Measurements from ENCODE around the gene UBXN7. TPM values are rescaled to one million over a fixed set of nuclear protein-coding genes. Genes with fewer than 3 reads are reported as not detected.
"Not testable (repeated sequence)": the region's sequence is repeated elsewhere in the genome, so short reads cannot be mapped to it uniquely, and the experiment has no call there.

UBXN7 gene
- total RNA-seq, 1 experiment from 2014 or later = 46.1 TPM

DNA sequence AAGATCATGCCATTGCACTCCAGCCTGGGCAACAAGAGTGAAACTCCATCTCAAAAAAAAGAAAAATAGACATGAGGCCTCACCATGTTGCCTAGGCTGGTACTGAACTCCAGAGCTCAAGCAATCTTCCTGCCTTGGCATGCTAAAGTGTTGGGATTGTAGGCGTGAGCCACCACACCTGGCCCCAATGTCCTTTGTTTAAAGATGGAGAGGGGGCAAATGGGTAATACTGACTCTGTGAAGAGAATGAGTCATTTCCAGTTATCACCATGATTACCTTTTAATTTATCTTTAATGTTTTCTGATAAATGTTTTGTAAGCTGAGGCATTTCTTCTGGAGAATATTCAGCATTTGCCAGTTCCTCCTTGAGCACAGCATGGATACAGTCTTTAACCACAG lies 116.4 kb downstream of the UBXN7 start:
- no peak for DNase-seq
- Mint-ChIP-seq H3K27me3 (ENCODE audit: unreplicated experiment) (no peaks in the 10 kb centered on the region), H3K36me3 (ENCODE audit: insufficient read depth, unreplicated experiment) (peaks cover 24% of the 10 kb centered on the region), H3K9me3 (ENCODE audit: low read depth, unreplicated experiment) (no peaks in the 10 kb centered on the region), H3K4me1 (ENCODE audit: low read depth, unreplicated experiment) (peaks cover 9% of the 10 kb centered on the region), H3K4me3 (ENCODE audit: low read depth, unreplicated experiment) (no peak overlapping the region), H3K27ac (ENCODE audit: unreplicated experiment) (no peak overlapping the region)
- CTCF ChIA-PET = interaction anchor here (0.7 kb wide), 1 partner anchor 1110 kb away, joined by 3 read pairs; no protein-coding TSS in a partner anchor
- no TSS peak for BruUV-seq (replicated peaks)
- TF ChIP-seq, protein P1, sequence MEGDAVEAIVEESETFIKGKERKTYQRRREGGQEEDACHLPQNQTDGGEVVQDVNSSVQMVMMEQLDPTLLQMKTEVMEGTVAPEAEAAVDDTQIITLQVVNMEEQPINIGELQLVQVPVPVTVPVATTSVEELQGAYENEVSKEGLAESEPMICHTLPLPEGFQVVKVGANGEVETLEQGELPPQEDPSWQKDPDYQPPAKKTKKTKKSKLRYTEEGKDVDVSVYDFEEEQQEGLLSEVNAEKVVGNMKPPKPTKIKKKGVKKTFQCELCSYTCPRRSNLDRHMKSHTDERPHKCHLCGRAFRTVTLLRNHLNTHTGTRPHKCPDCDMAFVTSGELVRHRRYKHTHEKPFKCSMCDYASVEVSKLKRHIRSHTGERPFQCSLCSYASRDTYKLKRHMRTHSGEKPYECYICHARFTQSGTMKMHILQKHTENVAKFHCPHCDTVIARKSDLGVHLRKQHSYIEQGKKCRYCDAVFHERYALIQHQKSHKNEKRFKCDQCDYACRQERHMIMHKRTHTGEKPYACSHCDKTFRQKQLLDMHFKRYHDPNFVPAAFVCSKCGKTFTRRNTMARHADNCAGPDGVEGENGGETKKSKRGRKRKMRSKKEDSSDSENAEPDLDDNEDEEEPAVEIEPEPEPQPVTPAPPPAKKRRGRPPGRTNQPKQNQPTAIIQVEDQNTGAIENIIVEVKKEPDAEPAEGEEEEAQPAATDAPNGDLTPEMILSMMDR (IDR thresholded peaks at IDR 0.05; ENCODE audit: unreplicated experiment) = no peak
- intact Hi-C loops (cut with micrococcal nuclease; ENCODE audit: unreplicated experiment) = no loop called here

DNA sequence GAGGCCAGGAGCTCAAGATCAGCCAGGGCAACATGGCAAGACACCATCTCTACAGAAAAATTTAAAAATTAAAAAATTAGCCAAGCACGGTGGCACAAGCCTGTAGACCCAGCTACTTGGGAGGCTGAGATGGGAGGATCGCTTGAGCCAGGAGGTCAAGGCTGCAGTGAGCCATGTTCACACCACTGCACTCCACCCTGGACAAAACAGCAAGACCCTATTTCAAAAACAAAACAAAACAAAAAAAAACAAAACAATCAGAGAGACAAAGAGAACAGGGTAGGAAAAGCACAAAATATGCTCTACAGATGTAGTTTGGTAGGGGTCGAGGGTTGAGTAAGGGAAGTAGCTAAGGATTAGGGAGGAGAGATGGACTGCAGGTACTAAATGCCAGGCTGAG lies 117.6 kb downstream of the UBXN7 start:
- CTCF ChIA-PET = interaction anchor here (0.6 kb wide), 1 partner anchor 240 kb away, joined by 3 read pairs; no protein-coding TSS in a partner anchor
- no peak overlapping the region for H3K4me3 Mint-ChIP-seq (ENCODE audit: low read depth, unreplicated experiment)
- BruUV-seq (replicated peaks) = no TSS peak

DNA sequence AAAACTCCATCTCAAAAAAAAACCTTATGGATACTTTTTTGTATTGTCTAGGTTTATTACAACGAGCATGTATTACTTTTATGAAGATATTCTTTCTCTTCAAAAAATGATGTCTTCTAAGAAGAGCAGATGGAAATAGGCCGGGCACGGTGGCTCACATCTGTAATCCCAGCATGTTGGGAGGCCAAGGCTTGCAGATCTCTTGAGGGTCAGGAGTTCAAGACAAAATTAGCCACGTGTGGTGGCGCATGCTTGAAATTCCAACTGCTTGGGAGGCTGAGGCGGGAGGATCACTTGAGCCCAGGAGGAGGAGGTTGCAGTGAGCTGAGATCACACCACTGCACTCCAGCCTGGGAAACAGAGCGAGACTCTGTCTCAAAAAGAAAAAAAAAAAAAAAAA lies 118.1 kb downstream of the UBXN7 start:
- intact Hi-C loops (cut with micrococcal nuclease; ENCODE audit: unreplicated experiment); H3K27ac Mint-ChIP-seq (ENCODE audit: unreplicated experiment); BruUV-seq (replicated peaks): not testable (repeated sequence)

More for the DNA sequence above, 117.6 kb downstream of the UBXN7 start:
- TF ChIP-seq, protein P1 (IDR thresholded peaks at IDR 0.05; ENCODE audit: unreplicated experiment) = no peak
- H3K9me3 Mint-ChIP-seq (ENCODE audit: low read depth, unreplicated experiment) = no peaks in the 10 kb centered on the region
- no peak overlapping the region for H3K27ac Mint-ChIP-seq (ENCODE audit: unreplicated experiment)
- intact Hi-C loops (cut with micrococcal nuclease; ENCODE audit: unreplicated experiment) = no loop called here
- H3K36me3 Mint-ChIP-seq (ENCODE audit: insufficient read depth, unreplicated experiment) = peaks cover 24% of the 10 kb centered on the region
- H3K27me3 Mint-ChIP-seq (ENCODE audit: unreplicated experiment) = no peaks in the 10 kb centered on the region
- no peak for DNase-seq
- peaks cover 9% of the 10 kb centered on the region for H3K4me1 Mint-ChIP-seq (ENCODE audit: low read depth, unreplicated experiment)

DNA sequence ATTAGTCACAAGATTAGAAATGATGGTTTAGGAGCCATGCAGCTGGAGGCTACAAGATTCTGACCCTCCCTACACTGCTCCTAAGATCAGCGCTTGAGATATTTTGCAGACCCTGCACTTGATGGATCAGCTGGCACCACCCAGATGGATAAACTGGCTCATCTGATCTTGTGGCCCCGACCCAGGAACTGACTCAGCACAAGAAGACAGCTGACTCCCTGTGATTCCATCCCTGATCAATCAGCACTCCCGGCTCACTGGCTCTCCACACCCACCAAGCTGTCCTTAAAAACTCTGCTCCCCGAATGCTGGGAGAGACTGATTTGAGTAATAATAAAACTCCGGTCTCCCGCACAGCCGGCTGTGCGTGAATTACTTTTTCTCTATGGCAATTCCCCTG lies 129.3 kb downstream of the UBXN7 start:
- H3K4me3 Mint-ChIP-seq (ENCODE audit: low read depth, unreplicated experiment); CTCF ChIA-PET; BruUV-seq (replicated peaks); H3K36me3 Mint-ChIP-seq (ENCODE audit: insufficient read depth, unreplicated experiment); intact Hi-C loops (cut with micrococcal nuclease; ENCODE audit: unreplicated experiment); H3K4me1 Mint-ChIP-seq (ENCODE audit: low read depth, unreplicated experiment); H3K27ac Mint-ChIP-seq (ENCODE audit: unreplicated experiment); H3K9me3 Mint-ChIP-seq (ENCODE audit: low read depth, unreplicated experiment); DNase-seq; H3K27me3 Mint-ChIP-seq (ENCODE audit: unreplicated experiment): not testable (repeated sequence)

More for the DNA sequence above, 118.1 kb downstream of the UBXN7 start:
- peaks cover 24% of the 10 kb centered on the region for H3K36me3 Mint-ChIP-seq (ENCODE audit: insufficient read depth, unreplicated experiment)
- H3K27me3 Mint-ChIP-seq (ENCODE audit: unreplicated experiment); DNase-seq; H3K9me3 Mint-ChIP-seq (ENCODE audit: low read depth, unreplicated experiment); H3K4me1 Mint-ChIP-seq (ENCODE audit: low read depth, unreplicated experiment); CTCF ChIA-PET; H3K4me3 Mint-ChIP-seq (ENCODE audit: low read depth, unreplicated experiment): not testable (repeated sequence)

DNA sequence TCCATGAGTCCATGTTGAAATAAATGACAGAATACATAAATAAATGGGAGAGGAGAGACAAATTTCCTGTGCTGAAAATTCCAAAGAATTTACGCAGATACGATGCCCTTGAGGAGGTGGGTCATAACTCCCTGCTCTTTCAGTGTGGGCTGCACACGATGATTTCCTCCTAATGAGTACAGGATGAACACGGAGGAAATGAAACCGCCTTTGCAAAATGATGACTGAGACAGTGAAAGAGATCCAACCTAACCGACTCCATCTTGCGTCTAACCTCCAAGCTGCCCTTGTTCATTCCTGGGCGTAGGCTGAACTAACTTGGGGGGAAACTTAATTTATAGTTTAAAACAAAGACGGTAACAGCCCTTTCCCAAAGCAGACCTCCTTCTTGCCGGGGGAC lies 129.7 kb downstream of the UBXN7 start:
- DNase-seq; H3K9me3 Mint-ChIP-seq (ENCODE audit: low read depth, unreplicated experiment); intact Hi-C loops (cut with micrococcal nuclease; ENCODE audit: unreplicated experiment); CTCF ChIA-PET; H3K27ac Mint-ChIP-seq (ENCODE audit: unreplicated experiment); H3K4me1 Mint-ChIP-seq (ENCODE audit: low read depth, unreplicated experiment); H3K27me3 Mint-ChIP-seq (ENCODE audit: unreplicated experiment); H3K4me3 Mint-ChIP-seq (ENCODE audit: low read depth, unreplicated experiment); BruUV-seq (replicated peaks); H3K36me3 Mint-ChIP-seq (ENCODE audit: insufficient read depth, unreplicated experiment): not testable (repeated sequence)

DNA sequence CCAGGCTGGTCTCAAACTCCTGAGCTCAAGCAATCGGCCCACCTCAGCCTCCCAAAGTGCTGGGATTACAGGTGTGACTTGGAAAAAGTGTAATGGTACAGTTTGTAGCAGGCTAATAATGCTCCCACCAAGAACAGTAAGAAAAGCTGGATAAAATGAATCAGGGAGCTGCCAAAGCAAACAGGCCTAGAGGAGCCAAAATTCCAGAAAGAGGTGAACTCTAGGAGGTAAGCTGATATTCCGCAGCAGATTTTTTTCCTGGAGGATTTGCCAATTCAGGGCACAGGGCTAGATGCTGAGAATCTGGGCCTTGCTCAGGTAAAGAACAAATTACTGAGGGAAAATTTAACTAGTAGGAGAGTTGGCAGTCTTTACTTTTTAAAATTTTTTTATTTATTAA lies 133.7 kb downstream of the UBXN7 start:
- BruUV-seq (replicated peaks) = no TSS peak
- TF ChIP-seq, protein P1 (IDR thresholded peaks at IDR 0.05; ENCODE audit: unreplicated experiment) = no peak
- no peaks in the 10 kb centered on the region for H3K36me3 Mint-ChIP-seq (ENCODE audit: insufficient read depth, unreplicated experiment)

More for the DNA sequence above, 133.7 kb downstream of the UBXN7 start:
- no peak overlapping the region for H3K27ac Mint-ChIP-seq (ENCODE audit: unreplicated experiment)
- H3K9me3 Mint-ChIP-seq (ENCODE audit: low read depth, unreplicated experiment) = no peaks in the 10 kb centered on the region
- H3K27me3 Mint-ChIP-seq (ENCODE audit: unreplicated experiment) = no peaks in the 10 kb centered on the region
- no peak overlapping the region for H3K4me3 Mint-ChIP-seq (ENCODE audit: low read depth, unreplicated experiment)
- no peak for DNase-seq
- intact Hi-C loops (cut with micrococcal nuclease; ENCODE audit: unreplicated experiment) = no loop called here
- H3K4me1 Mint-ChIP-seq (ENCODE audit: low read depth, unreplicated experiment) = no peaks in the 10 kb centered on the region
- CTCF ChIA-PET = no interaction called here
